ENCODE data around the gene HOXB5.

DNA sequence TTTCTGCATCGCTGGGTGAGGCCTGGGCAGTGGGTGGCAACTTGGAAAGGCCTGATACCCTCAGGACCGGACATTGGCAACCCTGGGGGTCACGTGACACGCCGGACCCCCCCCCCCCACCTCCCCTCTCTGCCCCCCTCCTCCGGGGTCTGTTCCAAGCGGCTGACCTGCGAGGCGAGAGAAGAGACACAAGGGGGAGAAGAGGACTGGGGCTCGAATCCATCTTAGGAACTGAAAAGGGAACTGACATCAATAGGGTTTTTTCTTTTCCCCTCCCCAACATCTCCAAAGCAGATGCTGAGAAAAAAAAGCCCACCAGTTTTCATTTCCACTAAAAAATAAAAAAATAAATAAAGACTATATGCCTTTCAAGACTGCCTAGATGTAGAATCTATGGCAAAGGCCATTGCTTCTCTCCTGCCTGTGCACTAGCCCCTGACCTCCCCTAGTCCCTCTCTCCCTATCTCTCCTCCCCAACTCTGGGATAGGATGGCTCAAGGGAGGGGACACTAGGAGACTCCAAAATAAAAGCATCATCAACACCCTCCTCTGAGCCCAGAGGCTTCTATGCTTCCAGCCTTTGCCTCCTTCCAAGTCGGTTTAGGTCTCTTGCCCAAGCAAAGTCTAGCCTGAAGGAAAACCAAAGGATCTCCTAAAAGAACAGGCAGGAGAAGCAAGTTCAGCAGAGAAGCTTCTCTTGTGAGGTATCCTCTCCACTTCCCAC is 41.0 kb downstream of the HOXB5 start:
- TF ChIP-seq, protein P1, sequence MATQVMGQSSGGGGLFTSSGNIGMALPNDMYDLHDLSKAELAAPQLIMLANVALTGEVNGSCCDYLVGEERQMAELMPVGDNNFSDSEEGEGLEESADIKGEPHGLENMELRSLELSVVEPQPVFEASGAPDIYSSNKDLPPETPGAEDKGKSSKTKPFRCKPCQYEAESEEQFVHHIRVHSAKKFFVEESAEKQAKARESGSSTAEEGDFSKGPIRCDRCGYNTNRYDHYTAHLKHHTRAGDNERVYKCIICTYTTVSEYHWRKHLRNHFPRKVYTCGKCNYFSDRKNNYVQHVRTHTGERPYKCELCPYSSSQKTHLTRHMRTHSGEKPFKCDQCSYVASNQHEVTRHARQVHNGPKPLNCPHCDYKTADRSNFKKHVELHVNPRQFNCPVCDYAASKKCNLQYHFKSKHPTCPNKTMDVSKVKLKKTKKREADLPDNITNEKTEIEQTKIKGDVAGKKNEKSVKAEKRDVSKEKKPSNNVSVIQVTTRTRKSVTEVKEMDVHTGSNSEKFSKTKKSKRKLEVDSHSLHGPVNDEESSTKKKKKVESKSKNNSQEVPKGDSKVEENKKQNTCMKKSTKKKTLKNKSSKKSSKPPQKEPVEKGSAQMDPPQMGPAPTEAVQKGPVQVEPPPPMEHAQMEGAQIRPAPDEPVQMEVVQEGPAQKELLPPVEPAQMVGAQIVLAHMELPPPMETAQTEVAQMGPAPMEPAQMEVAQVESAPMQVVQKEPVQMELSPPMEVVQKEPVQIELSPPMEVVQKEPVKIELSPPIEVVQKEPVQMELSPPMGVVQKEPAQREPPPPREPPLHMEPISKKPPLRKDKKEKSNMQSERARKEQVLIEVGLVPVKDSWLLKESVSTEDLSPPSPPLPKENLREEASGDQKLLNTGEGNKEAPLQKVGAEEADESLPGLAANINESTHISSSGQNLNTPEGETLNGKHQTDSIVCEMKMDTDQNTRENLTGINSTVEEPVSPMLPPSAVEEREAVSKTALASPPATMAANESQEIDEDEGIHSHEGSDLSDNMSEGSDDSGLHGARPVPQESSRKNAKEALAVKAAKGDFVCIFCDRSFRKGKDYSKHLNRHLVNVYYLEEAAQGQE (IDR thresholded peaks at IDR 0.05; ENCODE audit: insufficient read depth in 1 of 2, low read depth in 2 of 2, low read length in 2 of 2): no peak
- TF ChIP-seq POLR2AphosphoS5 (IDR thresholded peaks at IDR 0.05; ENCODE audit: low read depth, low read length): no peak

All from PFSK-1 (cell line).